Astrocyte (in vitro differentiated cells and primary cell): ENCODE measurements around the gene RNLS. TPM values are rescaled to one million over a fixed set of nuclear protein-coding genes. Genes with fewer than 3 reads are reported as not detected.

Experiments used
- DNase-seq: peaks from one replicate; pipeline ENCODE4 v3.0.0-alpha.2; 2010; ENCODE audit warnings: low read depth
- FAIRE-seq: peaks from 2 replicates; lab custom pipeline; 2011; peaks lifted over from hg19 to GRCh38; lab: Jason Lieb, UNC
- H2AFZ ChIP-seq: 2 replicates; pipeline ENCODE4 v1.6.0; 2012; ENCODE audit warnings: low read depth, low read length, inconsistent platforms
- H3K27ac ChIP-seq: 2 replicates; pipeline ENCODE4 v1.5.1; 2011; ENCODE audit warnings: low read depth, low read length, inconsistent platforms
- H3K27me3 ChIP-seq: 2 replicates; pipeline ENCODE4 v1.6.0; 2011; ENCODE audit warnings: low read length, inconsistent platforms; ENCODE audit not compliant: insufficient read depth
- H3K36me3 ChIP-seq: 2 replicates; pipeline ENCODE4 v1.5.1; 2011; ENCODE audit warnings: low read length, inconsistent platforms; ENCODE audit not compliant: insufficient read depth
- H3K4me1 ChIP-seq: 2 replicates; pipeline ENCODE4 v1.5.1; 2011; ENCODE audit warnings: low read length, inconsistent platforms; ENCODE audit not compliant: insufficient read depth
- H3K4me2 ChIP-seq: 2 replicates; pipeline ENCODE4 v1.6.0; 2012; ENCODE audit warnings: low read length, inconsistent platforms
- H3K4me3 ChIP-seq: 2 replicates; pipeline ENCODE4 v1.5.1; 2011; ENCODE audit warnings: low read depth, mild to moderate bottlenecking, low read length, inconsistent platforms; ENCODE audit not compliant: insufficient read depth
- H3K79me2 ChIP-seq: 2 replicates; pipeline ENCODE4 v1.6.0; 2012; ENCODE audit warnings: mild to moderate bottlenecking, low read length, inconsistent platforms; ENCODE audit not compliant: insufficient read depth
- H3K9ac ChIP-seq: 2 replicates; pipeline ENCODE4 v1.6.0; 2012; ENCODE audit warnings: mild to moderate bottlenecking, low read length, inconsistent platforms
- H3K9me3 ChIP-seq: 2 replicates; pipeline ENCODE4 v1.5.1; 2012; ENCODE audit warnings: low read depth, mild to moderate bottlenecking, low read length, inconsistent platforms; ENCODE audit not compliant: insufficient read depth
- H4K20me1 ChIP-seq: 2 replicates; pipeline ENCODE4 v1.6.0; 2012; ENCODE audit warnings: low read length, inconsistent platforms; ENCODE audit not compliant: insufficient read depth
- H3K27ac Mint-ChIP-seq: one replicate; pipeline ENCODE4 v1.8.0; 2021; ENCODE audit warnings: mild to moderate bottlenecking, mixed read lengths; ENCODE audit not compliant: unreplicated experiment
- H3K27me3 Mint-ChIP-seq: one replicate; pipeline ENCODE4 v1.8.0; 2021; ENCODE audit warnings: low read depth, mixed read lengths; ENCODE audit not compliant: unreplicated experiment
- H3K36me3 Mint-ChIP-seq: one replicate; pipeline ENCODE4 v1.8.0; 2021; ENCODE audit warnings: low read depth, mixed read lengths; ENCODE audit not compliant: unreplicated experiment
- H3K4me1 Mint-ChIP-seq: one replicate; pipeline ENCODE4 v1.8.0; 2021; ENCODE audit warnings: low read depth, mixed read lengths; ENCODE audit not compliant: unreplicated experiment
- H3K4me3 Mint-ChIP-seq: one replicate; pipeline ENCODE4 v1.8.0; 2021; ENCODE audit warnings: mild to moderate bottlenecking, moderate library complexity, mixed read lengths; ENCODE audit not compliant: unreplicated experiment
- H3K9me3 Mint-ChIP-seq: one replicate; pipeline ENCODE4 v1.8.0; 2021; ENCODE audit warnings: mild to moderate bottlenecking, mixed read lengths; ENCODE audit not compliant: unreplicated experiment
- EZH2 ChIP-seq: IDR thresholded peaks from 2 replicates; pipeline ENCODE4 v1.6.1; 2012; ENCODE audit warnings: mild to moderate bottlenecking, low read length, inconsistent platforms; ENCODE audit not compliant: insufficient read depth
- total RNA-seq: library from RNA; stranded (reverse); gene quantifications from 2 replicates; pipeline ENCODE4 v1.2.1, GENCODE V29; 2021
- TF ChIP-seq, protein P1 (sequence below): IDR thresholded peaks from 2 replicates; pipeline ENCODE4 v1.5.1; 2011; ENCODE audit warnings: low read depth, mild to moderate bottlenecking, inconsistent platforms, low read length, moderate library complexity; ENCODE audit not compliant: insufficient read depth

The RNLS gene
- total RNA-seq, 1 donor from 2014 or later, result 6.9 TPM

DNA sequence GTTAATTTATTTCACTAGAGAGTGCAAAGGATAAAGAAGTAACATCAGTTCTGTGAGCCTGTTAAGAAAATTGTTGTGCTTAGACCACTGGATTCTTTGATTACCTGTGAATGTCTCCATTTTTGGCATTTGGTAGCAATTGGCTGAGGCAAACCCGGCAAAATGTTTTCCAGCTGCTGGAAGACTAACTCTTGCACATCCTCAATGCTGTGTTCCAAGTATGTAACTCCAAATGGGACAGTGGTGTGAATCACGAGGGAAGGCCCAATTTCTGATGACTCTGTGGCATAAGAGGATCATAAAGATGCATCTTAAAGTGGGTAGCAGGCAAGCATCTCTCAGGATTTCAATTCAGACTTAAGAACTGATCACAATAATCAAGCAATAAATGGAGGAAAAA, 268.8 kb downstream of the RNLS start:
- H3K4me3 Mint-ChIP-seq, result no peak overlapping the region

DNA sequence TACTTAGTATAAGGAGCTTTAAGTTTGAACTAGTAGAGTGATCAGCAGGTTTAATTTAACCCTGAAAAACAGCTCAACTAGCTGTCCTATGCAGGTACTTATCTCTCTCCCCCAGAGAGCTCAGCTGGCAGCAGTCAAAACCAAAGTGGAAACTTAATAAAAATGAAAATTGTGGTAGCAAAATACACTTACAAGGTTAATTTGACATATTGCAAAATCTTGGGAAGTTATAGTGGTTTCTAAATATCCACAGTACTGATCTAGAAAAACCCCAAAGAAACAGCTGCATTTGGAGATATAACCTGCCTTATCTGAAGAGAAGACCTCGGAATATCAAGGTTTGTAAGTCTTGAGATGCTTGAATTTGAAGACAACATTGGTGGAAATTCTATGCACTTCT, 269.2 kb downstream of the RNLS start:
- Histone ChIP-seq H3K9me3 (no peaks in the 10 kb centered on the region), H3K9ac (no peak overlapping the region), H4K20me1 (no peaks in the 10 kb centered on the region), H3K36me3 (no peaks in the 10 kb centered on the region), H3K79me2 (no peaks in the 10 kb centered on the region), H3K4me1 (no peaks in the 10 kb centered on the region), H3K27me3 (no peaks in the 10 kb centered on the region), H2AFZ (no peak overlapping the region), H3K4me2 (no peak overlapping the region), H3K27ac (no peak overlapping the region), H3K4me3 (no peak overlapping the region)
- FAIRE-seq (no peak), DNase-seq (no peak)
- Mint-ChIP-seq H3K27me3 (no peaks in the 10 kb centered on the region), H3K27ac (no peak overlapping the region), H3K9me3 (peaks cover 3% of the 10 kb centered on the region), H3K36me3 (peaks cover 3% of the 10 kb centered on the region), H3K4me1 (peaks cover 8% of the 10 kb centered on the region), H3K4me3 (no peak overlapping the region)
- TF ChIP-seq, protein P1, sequence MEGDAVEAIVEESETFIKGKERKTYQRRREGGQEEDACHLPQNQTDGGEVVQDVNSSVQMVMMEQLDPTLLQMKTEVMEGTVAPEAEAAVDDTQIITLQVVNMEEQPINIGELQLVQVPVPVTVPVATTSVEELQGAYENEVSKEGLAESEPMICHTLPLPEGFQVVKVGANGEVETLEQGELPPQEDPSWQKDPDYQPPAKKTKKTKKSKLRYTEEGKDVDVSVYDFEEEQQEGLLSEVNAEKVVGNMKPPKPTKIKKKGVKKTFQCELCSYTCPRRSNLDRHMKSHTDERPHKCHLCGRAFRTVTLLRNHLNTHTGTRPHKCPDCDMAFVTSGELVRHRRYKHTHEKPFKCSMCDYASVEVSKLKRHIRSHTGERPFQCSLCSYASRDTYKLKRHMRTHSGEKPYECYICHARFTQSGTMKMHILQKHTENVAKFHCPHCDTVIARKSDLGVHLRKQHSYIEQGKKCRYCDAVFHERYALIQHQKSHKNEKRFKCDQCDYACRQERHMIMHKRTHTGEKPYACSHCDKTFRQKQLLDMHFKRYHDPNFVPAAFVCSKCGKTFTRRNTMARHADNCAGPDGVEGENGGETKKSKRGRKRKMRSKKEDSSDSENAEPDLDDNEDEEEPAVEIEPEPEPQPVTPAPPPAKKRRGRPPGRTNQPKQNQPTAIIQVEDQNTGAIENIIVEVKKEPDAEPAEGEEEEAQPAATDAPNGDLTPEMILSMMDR, result no peak
- no peak for TF ChIP-seq EZH2

More for the DNA sequence above, 268.8 kb downstream of the RNLS start:
- Mint-ChIP-seq H3K27ac (no peak overlapping the region), H3K27me3 (no peaks in the 10 kb centered on the region), H3K4me1 (peaks cover 8% of the 10 kb centered on the region), H3K36me3 (peaks cover 3% of the 10 kb centered on the region), H3K9me3 (peaks cover 5% of the 10 kb centered on the region)
- H3K27me3 ChIP-seq, result no peaks in the 10 kb centered on the region
- no peak for DNase-seq
- H4K20me1 ChIP-seq, result no peaks in the 10 kb centered on the region
- H3K27ac ChIP-seq, result no peak overlapping the region
- no peaks in the 10 kb centered on the region for H3K4me1 ChIP-seq
- H3K4me3 ChIP-seq, result no peak overlapping the region
- H3K36me3 ChIP-seq, result no peaks in the 10 kb centered on the region
- no peak for FAIRE-seq
- no peak overlapping the region for H2AFZ ChIP-seq
- TF ChIP-seq, protein P1, result no peak
- TF ChIP-seq EZH2, result no peak
- no peaks in the 10 kb centered on the region for H3K79me2 ChIP-seq
- no peak overlapping the region for H3K9ac ChIP-seq
- no peaks in the 10 kb centered on the region for H3K9me3 ChIP-seq
- H3K4me2 ChIP-seq, result no peak overlapping the region

DNA sequence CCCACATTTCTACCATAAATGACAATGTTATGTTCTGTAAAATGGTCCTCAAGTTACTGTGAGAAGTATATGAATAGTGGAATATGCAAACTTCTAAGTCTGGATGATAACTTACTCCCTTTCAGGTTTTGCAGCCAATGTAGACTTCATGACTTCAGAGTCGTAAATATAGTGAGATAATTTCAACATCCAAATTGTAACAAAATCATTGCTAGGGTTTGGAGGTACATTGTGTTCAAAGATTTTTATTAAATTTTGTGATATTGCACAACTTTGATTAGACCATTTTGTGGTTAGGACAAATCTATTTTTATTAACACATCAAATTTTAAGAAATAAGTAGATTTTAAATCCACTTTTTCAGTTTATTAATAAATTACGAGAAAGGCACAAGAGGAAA, 270.3 kb downstream of the RNLS start:
- Histone ChIP-seq H3K27ac (no peak overlapping the region), H2AFZ (no peak overlapping the region), H3K9me3 (no peaks in the 10 kb centered on the region), H3K4me3 (no peak overlapping the region), H3K9ac (no peak overlapping the region), H3K79me2 (no peaks in the 10 kb centered on the region), H4K20me1 (no peaks in the 10 kb centered on the region), H3K27me3 (no peaks in the 10 kb centered on the region), H3K36me3 (no peaks in the 10 kb centered on the region), H3K4me1 (no peaks in the 10 kb centered on the region), H3K4me2 (no peak overlapping the region)
- H3K4me1 Mint-ChIP-seq, result peaks cover 8% of the 10 kb centered on the region
- H3K36me3 Mint-ChIP-seq, result peaks cover 3% of the 10 kb centered on the region
- no peak overlapping the region for H3K27ac Mint-ChIP-seq
- DNase-seq (no peak), FAIRE-seq (no peak)
- no peaks in the 10 kb centered on the region for H3K27me3 Mint-ChIP-seq
- H3K9me3 Mint-ChIP-seq, result peaks cover 2% of the 10 kb centered on the region
- no peak overlapping the region for H3K4me3 Mint-ChIP-seq
- no peak for TF ChIP-seq EZH2
- TF ChIP-seq, protein P1, result no peak
